ENCODE measurements around the gene VPS33A. TPM values are rescaled to one million over a fixed set of nuclear protein-coding genes. Genes with fewer than 3 reads are reported as not detected.

VPS33A gene
- total RNA-seq, 1 experiment from 2014 or later: 35.2 TPM

DNA sequence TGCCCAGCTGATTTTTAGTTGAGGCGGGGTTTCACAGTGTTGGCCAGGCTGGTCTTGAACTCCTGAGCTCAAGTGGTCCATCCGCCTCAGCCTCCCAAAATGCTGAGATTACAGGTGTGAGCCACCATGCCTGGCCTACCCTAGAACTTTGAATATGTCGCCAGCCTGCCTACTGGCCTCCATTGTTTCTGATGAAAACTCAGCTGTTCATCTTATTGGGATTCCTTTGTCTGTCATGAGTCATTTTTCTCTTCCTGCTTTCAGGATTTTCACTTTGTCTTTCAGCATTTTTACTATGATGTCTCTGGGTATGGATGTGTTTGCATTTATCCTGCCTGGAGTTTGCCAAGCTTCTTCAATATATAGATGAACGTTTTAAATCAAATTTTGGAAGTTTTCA lies 70.9 kb downstream of the VPS33A start:
- no peak overlapping the region for H3K4me3 ChIP-seq (ENCODE audit: low read depth in 2 of 2, low read length in 2 of 2)
- no peaks in the 10 kb centered on the region for H3K27me3 ChIP-seq (ENCODE audit: control insufficient read depth, insufficient read depth, low read length)
- POLR2A ChIA-PET: no interaction called here
- H3K4me1 ChIP-seq (ENCODE audit: control insufficient read depth, insufficient read depth, low read length): no peaks in the 10 kb centered on the region
- no peaks in the 10 kb centered on the region for H3K36me3 ChIP-seq (ENCODE audit: control insufficient read depth, insufficient read depth, low read length)
- intact Hi-C loops (cut with micrococcal nuclease; ENCODE audit: unreplicated experiment) (no loop called here), in situ Hi-C loops (cut with HindIII; ENCODE audit: low pct_unique_long_range_greater_than_20kb, low sequenced_read_pairs) (no loop called here)
- no peaks in the 10 kb centered on the region for H3K9me3 ChIP-seq (ENCODE audit: control insufficient read depth, insufficient read depth, low read depth, low read length)
- ATAC-seq: no peak
- TF ChIP-seq, protein P1, sequence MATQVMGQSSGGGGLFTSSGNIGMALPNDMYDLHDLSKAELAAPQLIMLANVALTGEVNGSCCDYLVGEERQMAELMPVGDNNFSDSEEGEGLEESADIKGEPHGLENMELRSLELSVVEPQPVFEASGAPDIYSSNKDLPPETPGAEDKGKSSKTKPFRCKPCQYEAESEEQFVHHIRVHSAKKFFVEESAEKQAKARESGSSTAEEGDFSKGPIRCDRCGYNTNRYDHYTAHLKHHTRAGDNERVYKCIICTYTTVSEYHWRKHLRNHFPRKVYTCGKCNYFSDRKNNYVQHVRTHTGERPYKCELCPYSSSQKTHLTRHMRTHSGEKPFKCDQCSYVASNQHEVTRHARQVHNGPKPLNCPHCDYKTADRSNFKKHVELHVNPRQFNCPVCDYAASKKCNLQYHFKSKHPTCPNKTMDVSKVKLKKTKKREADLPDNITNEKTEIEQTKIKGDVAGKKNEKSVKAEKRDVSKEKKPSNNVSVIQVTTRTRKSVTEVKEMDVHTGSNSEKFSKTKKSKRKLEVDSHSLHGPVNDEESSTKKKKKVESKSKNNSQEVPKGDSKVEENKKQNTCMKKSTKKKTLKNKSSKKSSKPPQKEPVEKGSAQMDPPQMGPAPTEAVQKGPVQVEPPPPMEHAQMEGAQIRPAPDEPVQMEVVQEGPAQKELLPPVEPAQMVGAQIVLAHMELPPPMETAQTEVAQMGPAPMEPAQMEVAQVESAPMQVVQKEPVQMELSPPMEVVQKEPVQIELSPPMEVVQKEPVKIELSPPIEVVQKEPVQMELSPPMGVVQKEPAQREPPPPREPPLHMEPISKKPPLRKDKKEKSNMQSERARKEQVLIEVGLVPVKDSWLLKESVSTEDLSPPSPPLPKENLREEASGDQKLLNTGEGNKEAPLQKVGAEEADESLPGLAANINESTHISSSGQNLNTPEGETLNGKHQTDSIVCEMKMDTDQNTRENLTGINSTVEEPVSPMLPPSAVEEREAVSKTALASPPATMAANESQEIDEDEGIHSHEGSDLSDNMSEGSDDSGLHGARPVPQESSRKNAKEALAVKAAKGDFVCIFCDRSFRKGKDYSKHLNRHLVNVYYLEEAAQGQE (IDR thresholded peaks at IDR 0.05; ENCODE audit: insufficient read depth in 1 of 2, low read depth in 2 of 2, low read length in 1 of 2): no peak
- no peak for TF ChIP-seq TCF7L2 (IDR thresholded peaks at IDR 0.05; ENCODE audit: low read depth, low read length)
- TF ChIP-seq, protein P2, sequence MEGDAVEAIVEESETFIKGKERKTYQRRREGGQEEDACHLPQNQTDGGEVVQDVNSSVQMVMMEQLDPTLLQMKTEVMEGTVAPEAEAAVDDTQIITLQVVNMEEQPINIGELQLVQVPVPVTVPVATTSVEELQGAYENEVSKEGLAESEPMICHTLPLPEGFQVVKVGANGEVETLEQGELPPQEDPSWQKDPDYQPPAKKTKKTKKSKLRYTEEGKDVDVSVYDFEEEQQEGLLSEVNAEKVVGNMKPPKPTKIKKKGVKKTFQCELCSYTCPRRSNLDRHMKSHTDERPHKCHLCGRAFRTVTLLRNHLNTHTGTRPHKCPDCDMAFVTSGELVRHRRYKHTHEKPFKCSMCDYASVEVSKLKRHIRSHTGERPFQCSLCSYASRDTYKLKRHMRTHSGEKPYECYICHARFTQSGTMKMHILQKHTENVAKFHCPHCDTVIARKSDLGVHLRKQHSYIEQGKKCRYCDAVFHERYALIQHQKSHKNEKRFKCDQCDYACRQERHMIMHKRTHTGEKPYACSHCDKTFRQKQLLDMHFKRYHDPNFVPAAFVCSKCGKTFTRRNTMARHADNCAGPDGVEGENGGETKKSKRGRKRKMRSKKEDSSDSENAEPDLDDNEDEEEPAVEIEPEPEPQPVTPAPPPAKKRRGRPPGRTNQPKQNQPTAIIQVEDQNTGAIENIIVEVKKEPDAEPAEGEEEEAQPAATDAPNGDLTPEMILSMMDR (IDR thresholded peaks at IDR 0.05): no peak
- no peak for TF ChIP-seq SIN3A (IDR thresholded peaks at IDR 0.05; ENCODE audit: borderline replicate concordance, insufficient read depth, low read depth, low read length)
- TF ChIP-seq POLR2AphosphoS5 (IDR thresholded peaks at IDR 0.05; ENCODE audit: low read depth, low read length): no peak
- CTCF ChIA-PET: no interaction called here
- no peak overlapping the region for H3K27ac ChIP-seq (ENCODE audit: low read length)
- no peak for DNase-seq (ENCODE audit: low read depth, low spot score)
- no TSS peak for BruUV-seq (replicated peaks)

DNA sequence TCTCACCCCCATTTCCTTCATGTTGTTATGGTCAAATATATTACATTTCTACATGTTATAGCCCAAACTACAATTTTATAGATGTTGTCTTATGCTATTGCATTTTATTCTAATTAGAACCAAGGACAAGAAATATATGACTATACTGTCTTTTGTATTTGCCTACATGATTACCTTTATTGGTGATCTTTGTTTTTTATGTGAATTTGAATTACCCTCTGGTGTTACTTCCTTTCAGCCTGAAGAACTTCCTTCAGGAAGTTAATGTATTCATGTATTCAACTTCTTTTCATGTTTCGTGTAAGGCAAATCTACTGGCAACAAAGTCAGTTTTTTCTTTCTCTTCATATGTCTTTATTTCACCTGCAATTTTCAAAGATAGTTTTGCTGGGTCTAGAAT lies 71.5 kb downstream of the VPS33A start:
- ATAC-seq (no peak), DNase-seq (ENCODE audit: low read depth, low spot score) (no peak)
- Histone ChIP-seq H3K36me3 (ENCODE audit: control insufficient read depth, insufficient read depth, low read length) (no peaks in the 10 kb centered on the region), H3K9me3 (ENCODE audit: control insufficient read depth, insufficient read depth, low read depth, low read length) (no peaks in the 10 kb centered on the region), H3K4me1 (ENCODE audit: control insufficient read depth, insufficient read depth, low read length) (no peaks in the 10 kb centered on the region), H3K27ac (ENCODE audit: low read length) (no peak overlapping the region), H3K4me3 (ENCODE audit: low read depth in 2 of 2, low read length in 2 of 2) (no peak overlapping the region), H3K27me3 (ENCODE audit: control insufficient read depth, insufficient read depth, low read length) (no peaks in the 10 kb centered on the region)
- CTCF ChIA-PET: no interaction called here
- TF ChIP-seq TCF7L2 (IDR thresholded peaks at IDR 0.05; ENCODE audit: low read depth, low read length): no peak
- TF ChIP-seq SIN3A (IDR thresholded peaks at IDR 0.05; ENCODE audit: borderline replicate concordance, insufficient read depth, low read depth, low read length): no peak
- TF ChIP-seq, protein P1 (IDR thresholded peaks at IDR 0.05; ENCODE audit: insufficient read depth in 1 of 2, low read depth in 2 of 2, low read length in 1 of 2): no peak
- TF ChIP-seq POLR2AphosphoS5 (IDR thresholded peaks at IDR 0.05; ENCODE audit: low read depth, low read length): no peak
- TF ChIP-seq, protein P2 (IDR thresholded peaks at IDR 0.05): no peak
- no TSS peak for BruUV-seq (replicated peaks)
- POLR2A ChIA-PET: no interaction called here
- in situ Hi-C loops (cut with HindIII; ENCODE audit: low pct_unique_long_range_greater_than_20kb, low sequenced_read_pairs): no loop called here
- intact Hi-C loops (cut with micrococcal nuclease; ENCODE audit: unreplicated experiment): no loop called here

Data from Panc1 (cell line).